Vagina (tissue), 2 donors: Measurements from ENCODE around the gene ATG16L1. TPM values are rescaled to one million over a fixed set of nuclear protein-coding genes. Genes with fewer than 3 reads are reported as not detected.

Experiments
- DNase-seq, 2 donors: peaks; one replicate each; pipeline ENCODE4 v3.0.0-alpha.2; 2017; ENCODE audit errors: extremely low spot score in 2 of 2
- H3K27ac ChIP-seq: fragments of 200-600 bp; sonication (generic); one replicate; pipeline ENCODE4 v1.5.1; 2019
- H3K27me3 ChIP-seq: fragments of 200-600 bp; sonication (generic); one replicate; pipeline ENCODE4 v1.5.1; 2019
- H3K36me3 ChIP-seq, 2 donors: fragments of 200-600 bp; sonication (generic); one replicate each; pipeline ENCODE4 v1.5.1; 2017 to 2019
- H3K4me1 ChIP-seq: fragments of 200-600 bp; sonication (generic); one replicate; pipeline ENCODE4 v1.5.1; 2019
- H3K4me3 ChIP-seq, 2 donors: fragments of 200-600 bp; sonication (generic); 1 replicate in 1 of 2; 2 replicates in 1 of 2; pipeline ENCODE4 v1.5.1; 2016 to 2019
- H3K9me3 ChIP-seq: fragments of 200-600 bp; sonication (generic); one replicate; pipeline ENCODE4 v1.5.1; 2019
- POLR2A ChIP-seq, 2 donors: fragments of 450-650 bp; IDR thresholded peaks; one replicate each; pipeline ENCODE4 v1.6.1; 2017; ENCODE audit warnings: antibody characterized with exemption in 2 of 2, mild to moderate bottlenecking in 2 of 2, moderate library complexity in 2 of 2
- POLR2AphosphoS5 ChIP-seq, 2 donors: sonication (generic); formaldehyde crosslinking; IDR thresholded peaks; one replicate each; pipeline ENCODE4 v1.9.0; 2017; ENCODE audit warnings: antibody characterized with exemption in 2 of 2, mild to moderate bottlenecking in 2 of 2, low read depth in 1 of 2; ENCODE audit not compliant: insufficient read depth in 1 of 2
- intact Hi-C: fragments of 100-400 bp; cut with DNase I; formaldehyde crosslinking; loops from one replicate; pipeline ENCODE4 v1.15.1; 2023
- total RNA-seq: library from RNA; depleted of rRNA; stranded (reverse); fragments of >200 nt; gene quantifications from one replicate; pipeline ENCODE4 v1.2.3, GENCODE V29; 2016
- TF ChIP-seq, protein P1 (sequence below), 3 experiments: fragments of 450-650 bp in 2 of 3; fragments of 200-600 bp in 1 of 3; sonication (generic) in 1 of 3; IDR thresholded peaks; one replicate each; pipeline ENCODE4 v1.5.1; 2017 to 2019; ENCODE audit warnings: antibody characterized with exemption in 3 of 3, mild to moderate bottlenecking in 2 of 3, moderate library complexity in 2 of 3

ATG16L1 gene
- total RNA-seq, 1 donor from 2014 or later = 29.2 TPM

DNA sequence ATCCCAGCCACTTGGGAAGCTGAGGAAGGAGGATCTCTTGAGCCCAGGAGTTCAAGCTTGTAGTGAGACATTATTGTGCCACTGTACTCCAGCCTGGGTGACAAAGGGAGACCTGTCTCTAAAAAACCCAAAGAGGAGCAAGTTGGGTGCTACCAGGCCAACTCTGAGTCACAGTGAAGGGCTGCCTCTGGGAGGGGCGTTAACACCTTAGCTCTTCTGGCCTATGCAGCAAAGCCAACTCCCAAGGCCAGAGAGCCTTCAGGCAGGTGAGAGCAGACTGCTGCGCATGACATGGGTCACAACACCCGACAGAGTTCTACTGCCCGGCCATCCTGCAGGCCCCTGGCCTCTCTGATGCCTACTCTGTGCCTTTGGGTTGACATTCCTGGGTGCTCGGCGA lies 32.6 kb upstream of the ATG16L1 start:
- intact Hi-C loops = no loop called here
- no peak for DNase-seq
- TF ChIP-seq, protein P1, sequence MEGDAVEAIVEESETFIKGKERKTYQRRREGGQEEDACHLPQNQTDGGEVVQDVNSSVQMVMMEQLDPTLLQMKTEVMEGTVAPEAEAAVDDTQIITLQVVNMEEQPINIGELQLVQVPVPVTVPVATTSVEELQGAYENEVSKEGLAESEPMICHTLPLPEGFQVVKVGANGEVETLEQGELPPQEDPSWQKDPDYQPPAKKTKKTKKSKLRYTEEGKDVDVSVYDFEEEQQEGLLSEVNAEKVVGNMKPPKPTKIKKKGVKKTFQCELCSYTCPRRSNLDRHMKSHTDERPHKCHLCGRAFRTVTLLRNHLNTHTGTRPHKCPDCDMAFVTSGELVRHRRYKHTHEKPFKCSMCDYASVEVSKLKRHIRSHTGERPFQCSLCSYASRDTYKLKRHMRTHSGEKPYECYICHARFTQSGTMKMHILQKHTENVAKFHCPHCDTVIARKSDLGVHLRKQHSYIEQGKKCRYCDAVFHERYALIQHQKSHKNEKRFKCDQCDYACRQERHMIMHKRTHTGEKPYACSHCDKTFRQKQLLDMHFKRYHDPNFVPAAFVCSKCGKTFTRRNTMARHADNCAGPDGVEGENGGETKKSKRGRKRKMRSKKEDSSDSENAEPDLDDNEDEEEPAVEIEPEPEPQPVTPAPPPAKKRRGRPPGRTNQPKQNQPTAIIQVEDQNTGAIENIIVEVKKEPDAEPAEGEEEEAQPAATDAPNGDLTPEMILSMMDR (IDR thresholded peaks at IDR 0.05) = no peak
- TF ChIP-seq POLR2AphosphoS5 (IDR thresholded peaks at IDR 0.05; ENCODE audit: insufficient read depth in 1 of 2, low read depth in 1 of 2) (no peak), POLR2A (IDR thresholded peaks at IDR 0.05) (no peak)
- no peak overlapping the region for H3K4me3 ChIP-seq
- H3K27me3 ChIP-seq = no peaks in the 10 kb centered on the region
- no peak overlapping the region for H3K27ac ChIP-seq
- no peaks in the 10 kb centered on the region for H3K4me1 ChIP-seq
- H3K36me3 ChIP-seq = no peaks in the 10 kb centered on the region
- no peaks in the 10 kb centered on the region for H3K9me3 ChIP-seq

DNA sequence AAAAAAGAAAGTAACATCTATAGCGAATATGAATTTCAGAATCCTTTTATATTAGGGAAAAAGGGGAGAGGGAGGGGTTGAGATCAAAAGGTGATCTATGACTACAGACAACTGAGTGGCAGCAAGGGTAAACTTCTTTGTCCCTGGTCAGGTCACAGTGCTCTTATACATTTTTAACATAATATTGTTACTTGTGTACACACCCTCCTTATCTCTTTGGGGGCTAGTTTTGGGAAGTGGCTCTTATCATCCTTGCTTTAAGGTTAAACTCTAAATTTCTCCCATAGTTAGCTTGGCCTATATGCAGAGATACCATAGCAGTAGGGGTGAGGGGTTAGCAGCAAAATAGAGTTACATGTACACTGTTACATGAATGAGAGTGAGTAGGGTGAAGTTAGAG lies 31.6 kb upstream of the ATG16L1 start:
- no peak overlapping the region for H3K27ac ChIP-seq
- TF ChIP-seq, protein P1 (IDR thresholded peaks at IDR 0.05) = no peak
- TF ChIP-seq POLR2AphosphoS5 (IDR thresholded peaks at IDR 0.05; ENCODE audit: insufficient read depth in 1 of 2, low read depth in 1 of 2) (no peak), POLR2A (IDR thresholded peaks at IDR 0.05) (no peak)
- no peaks in the 10 kb centered on the region for H3K36me3 ChIP-seq
- H3K4me1 ChIP-seq = no peaks in the 10 kb centered on the region
- no peak overlapping the region for H3K4me3 ChIP-seq
- no peak for DNase-seq
- no peaks in the 10 kb centered on the region for H3K27me3 ChIP-seq
- no peaks in the 10 kb centered on the region for H3K9me3 ChIP-seq
- intact Hi-C loops = no loop called here

DNA sequence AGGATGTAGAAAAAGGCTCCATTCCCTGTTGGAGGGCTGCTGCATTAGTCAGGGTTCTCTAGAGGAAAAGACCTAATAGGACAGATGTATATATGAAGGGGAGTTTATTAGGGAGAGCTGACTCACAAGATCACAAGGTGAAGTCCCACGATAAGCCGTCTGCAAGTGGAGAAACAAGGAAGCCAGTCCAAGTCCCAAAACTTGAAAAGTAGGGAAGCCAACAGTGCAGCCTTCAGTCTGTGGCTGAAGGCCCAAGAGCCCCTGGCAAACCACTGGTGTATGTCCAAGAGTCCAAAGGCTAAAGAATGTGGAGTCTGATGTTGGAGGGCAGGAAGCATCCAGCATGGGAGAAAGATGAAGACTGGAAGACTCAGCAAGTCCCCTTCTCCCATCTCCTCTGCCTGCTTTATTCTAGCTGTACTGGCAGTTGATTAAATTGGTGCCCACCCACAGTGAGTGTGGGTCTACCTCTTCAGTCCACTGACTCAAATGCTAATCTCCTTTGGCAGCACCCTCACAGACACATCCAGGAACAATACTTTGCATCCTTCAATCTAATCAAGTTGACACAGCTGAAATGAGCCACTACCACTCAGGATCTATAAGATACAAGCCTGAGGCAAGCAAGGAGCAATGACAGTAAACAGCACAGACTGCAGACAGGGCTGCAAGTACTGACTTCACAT lies 30.0 kb upstream of the ATG16L1 start:
- H3K36me3 ChIP-seq = no peaks in the 10 kb centered on the region
- H3K4me1 ChIP-seq = no peaks in the 10 kb centered on the region
- H3K27ac ChIP-seq = no peak overlapping the region
- TF ChIP-seq, protein P1 (IDR thresholded peaks at IDR 0.05) = no peak
- TF ChIP-seq POLR2A (IDR thresholded peaks at IDR 0.05) (no peak), POLR2AphosphoS5 (IDR thresholded peaks at IDR 0.05; ENCODE audit: insufficient read depth in 1 of 2, low read depth in 1 of 2) (no peak)
- intact Hi-C loops = no loop called here
- no peak for DNase-seq
- no peaks in the 10 kb centered on the region for H3K27me3 ChIP-seq
- H3K9me3 ChIP-seq = no peaks in the 10 kb centered on the region
- H3K4me3 ChIP-seq = no peak overlapping the region

DNA sequence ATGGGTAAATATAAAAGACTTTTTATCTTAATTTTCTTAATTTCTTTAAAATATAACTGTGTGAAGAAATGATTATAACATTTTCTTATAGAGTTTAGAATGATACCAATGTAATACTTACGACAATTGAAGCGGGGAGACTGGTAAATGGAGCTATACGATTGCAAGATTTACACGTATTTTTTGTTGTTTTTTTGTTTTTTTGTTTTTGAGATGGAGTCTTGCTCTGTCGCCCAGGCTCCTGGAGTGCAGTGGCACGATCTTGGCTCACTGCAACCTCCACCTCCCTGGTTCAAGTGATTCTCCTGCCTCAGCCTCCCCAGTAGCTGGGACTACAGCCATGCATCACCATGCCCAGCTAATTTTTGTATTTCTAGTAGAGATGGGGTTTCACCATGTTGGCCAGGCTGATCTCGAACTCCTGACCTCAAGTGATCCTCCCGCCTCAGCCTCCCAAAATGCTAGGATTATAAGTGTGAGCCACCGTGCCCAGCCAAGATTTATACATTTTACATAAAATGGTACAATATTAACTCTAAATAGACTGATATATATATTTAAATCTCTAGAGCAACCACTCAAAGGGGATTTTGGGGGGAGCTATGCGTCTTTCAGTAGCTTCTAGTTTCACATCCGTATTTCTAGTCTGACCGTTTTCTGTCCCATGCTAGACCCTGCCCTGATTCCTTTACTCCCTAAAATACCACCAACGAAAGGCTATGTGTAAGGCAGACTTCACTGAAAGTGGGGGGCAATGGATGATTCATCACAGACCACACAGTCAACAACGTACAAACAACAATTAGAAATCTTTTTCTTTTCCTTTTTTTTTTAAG lies 28.2 kb upstream of the ATG16L1 start:
- H3K9me3 ChIP-seq = no peaks in the 10 kb centered on the region
- intact Hi-C loops = no loop called here

More for the DNA sequence above, 28.2 kb upstream of the ATG16L1 start:
- Histone ChIP-seq H3K27me3 (no peaks in the 10 kb centered on the region), H3K4me3 (no peak overlapping the region), H3K27ac (no peak overlapping the region), H3K36me3 (no peaks in the 10 kb centered on the region), H3K4me1 (no peaks in the 10 kb centered on the region)
- no peak for DNase-seq
- TF ChIP-seq, protein P1 (IDR thresholded peaks at IDR 0.05) = no peak
- no peak for TF ChIP-seq POLR2AphosphoS5 (IDR thresholded peaks at IDR 0.05; ENCODE audit: insufficient read depth in 1 of 2, low read depth in 1 of 2)
- TF ChIP-seq POLR2A (IDR thresholded peaks at IDR 0.05) = no peak
